ENCODE measurements around the gene USP13. TPM values are rescaled to one million over a fixed set of nuclear protein-coding genes. Genes with fewer than 3 reads are reported as not detected.

The USP13 gene
- polyA plus RNA-seq, 1 experiment, result 15.2 TPM

DNA sequence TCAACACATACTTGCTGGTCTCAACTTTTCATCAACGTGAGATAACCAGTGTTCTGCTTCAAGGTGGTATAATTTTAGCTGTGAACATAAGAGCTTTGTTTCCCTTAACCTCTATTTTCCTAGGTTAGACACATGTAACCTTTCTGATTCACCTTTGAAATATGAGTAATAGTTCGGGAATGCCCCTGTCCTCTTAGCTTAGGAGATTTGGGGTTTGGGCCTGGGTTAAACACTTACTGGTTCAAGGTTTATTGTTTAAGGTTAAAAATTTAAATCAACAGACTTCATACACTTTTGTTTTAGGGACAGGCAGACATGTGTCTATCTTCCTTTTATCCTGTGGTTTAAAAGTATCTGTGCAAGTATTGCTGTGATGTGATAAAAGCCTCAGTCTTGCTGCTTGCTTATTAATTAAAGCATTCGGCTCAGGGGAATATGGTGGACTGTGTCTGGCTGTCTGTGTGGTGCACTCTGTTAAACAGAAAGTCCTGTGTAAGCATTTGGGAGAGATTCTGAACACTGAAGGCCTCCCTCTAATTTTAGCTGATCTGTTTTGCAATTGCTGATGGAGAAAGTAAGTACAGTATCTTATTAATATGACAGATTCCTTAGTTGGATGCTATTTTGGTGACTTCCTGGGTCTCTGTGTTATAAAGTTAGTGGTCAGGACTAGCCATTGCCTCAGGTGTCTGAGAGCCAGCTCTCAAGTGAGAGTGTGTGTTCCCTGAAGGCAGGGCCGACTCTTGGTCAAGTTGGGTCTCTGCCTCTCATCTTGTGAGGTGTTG lies 81.8 kb downstream of the USP13 start:
- DNase-seq (ENCODE audit: low read depth, low spot score), result no peak
- Histone ChIP-seq H3K9me3 (ENCODE audit: control insufficient read depth, insufficient read depth, low read length) (no peaks in the 10 kb centered on the region), H3K4me3 (ENCODE audit: low read depth, low read length) (no peak overlapping the region), H3K27ac (ENCODE audit: low read depth, low read length) (no peak overlapping the region), H3K27me3 (ENCODE audit: control insufficient read depth, insufficient read depth, low read length) (no peaks in the 10 kb centered on the region)
- CTCF ChIA-PET, result interaction anchor here (1.2 kb wide), 1 partner anchor 16 kb away, joined by 8 read pairs; no protein-coding TSS in a partner anchor
- TF ChIP-seq, protein P1, sequence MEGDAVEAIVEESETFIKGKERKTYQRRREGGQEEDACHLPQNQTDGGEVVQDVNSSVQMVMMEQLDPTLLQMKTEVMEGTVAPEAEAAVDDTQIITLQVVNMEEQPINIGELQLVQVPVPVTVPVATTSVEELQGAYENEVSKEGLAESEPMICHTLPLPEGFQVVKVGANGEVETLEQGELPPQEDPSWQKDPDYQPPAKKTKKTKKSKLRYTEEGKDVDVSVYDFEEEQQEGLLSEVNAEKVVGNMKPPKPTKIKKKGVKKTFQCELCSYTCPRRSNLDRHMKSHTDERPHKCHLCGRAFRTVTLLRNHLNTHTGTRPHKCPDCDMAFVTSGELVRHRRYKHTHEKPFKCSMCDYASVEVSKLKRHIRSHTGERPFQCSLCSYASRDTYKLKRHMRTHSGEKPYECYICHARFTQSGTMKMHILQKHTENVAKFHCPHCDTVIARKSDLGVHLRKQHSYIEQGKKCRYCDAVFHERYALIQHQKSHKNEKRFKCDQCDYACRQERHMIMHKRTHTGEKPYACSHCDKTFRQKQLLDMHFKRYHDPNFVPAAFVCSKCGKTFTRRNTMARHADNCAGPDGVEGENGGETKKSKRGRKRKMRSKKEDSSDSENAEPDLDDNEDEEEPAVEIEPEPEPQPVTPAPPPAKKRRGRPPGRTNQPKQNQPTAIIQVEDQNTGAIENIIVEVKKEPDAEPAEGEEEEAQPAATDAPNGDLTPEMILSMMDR (IDR thresholded peaks at IDR 0.05; ENCODE audit: low read depth, low read length), result no peak
- POLR2A ChIA-PET, result no interaction called here

GRCh38 chr3:179735321-179735720 lies 82.5 kb downstream of the USP13 start:
- Histone ChIP-seq H3K9me3 (ENCODE audit: control insufficient read depth, insufficient read depth, low read length) (no peaks in the 10 kb centered on the region), H3K4me3 (ENCODE audit: low read depth, low read length) (no peak overlapping the region), H3K27me3 (ENCODE audit: control insufficient read depth, insufficient read depth, low read length) (no peaks in the 10 kb centered on the region), H3K27ac (ENCODE audit: low read depth, low read length) (no peak overlapping the region)
- ChIA-PET CTCF (interaction anchor here (2.1 kb wide), 1 partner anchor 76 kb away, joined by 5 read pairs; no protein-coding TSS in a partner anchor), POLR2A (no interaction called here)
- TF ChIP-seq, protein P1 (IDR thresholded peaks at IDR 0.05; ENCODE audit: low read depth, low read length), result no peak
- no peak for DNase-seq (ENCODE audit: low read depth, low spot score)

- ChIA-PET CTCF (no interaction called here), POLR2A (no interaction called here)
- no peak overlapping the region for H3K27ac ChIP-seq (ENCODE audit: low read depth, low read length)
Observed at GRCh38 chr3:179738998-179739397, 86.2 kb downstream of the USP13 start.

DNA sequence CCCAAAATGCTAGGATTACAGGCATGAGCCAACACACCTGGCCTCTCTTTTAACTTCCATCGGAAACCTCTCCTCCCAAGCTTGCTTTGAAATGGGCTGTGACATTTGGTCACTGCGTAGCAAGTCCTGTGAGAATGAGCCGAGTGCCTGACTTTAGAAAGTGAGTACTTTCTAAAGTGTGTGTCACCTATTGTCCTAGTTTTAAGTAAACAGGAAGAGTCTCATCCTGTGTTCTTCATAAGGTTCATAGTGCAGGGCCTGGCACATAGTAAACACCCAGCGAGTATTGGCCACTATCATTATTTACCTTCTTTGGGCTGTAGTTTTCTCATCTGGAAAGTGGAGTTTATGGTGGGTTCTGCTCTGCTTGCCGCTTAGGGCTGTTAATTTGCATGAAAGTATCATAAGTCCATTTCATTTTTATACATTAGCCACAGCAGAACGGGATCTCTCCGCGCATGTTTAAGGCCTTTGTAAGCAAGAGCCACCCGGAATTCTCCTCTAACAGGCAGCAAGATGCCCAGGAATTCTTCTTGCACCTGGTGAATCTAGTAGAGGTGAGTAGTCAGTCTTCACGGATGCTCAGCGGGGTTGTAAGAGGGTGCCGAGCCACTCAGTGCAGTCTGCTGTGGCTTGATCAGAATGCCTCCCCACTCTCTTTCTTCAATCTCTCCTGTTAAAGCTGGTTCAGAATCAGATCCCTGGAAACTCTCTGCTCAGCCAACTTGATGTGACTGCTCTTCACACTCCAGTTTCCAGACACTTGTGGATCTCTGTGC lies 87.2 kb downstream of the USP13 start:
- Histone ChIP-seq H3K4me3 (ENCODE audit: low read depth, low read length) (no peak overlapping the region), H3K27me3 (ENCODE audit: control insufficient read depth, insufficient read depth, low read length) (no peaks in the 10 kb centered on the region), H3K9me3 (ENCODE audit: control insufficient read depth, insufficient read depth, low read length) (no peaks in the 10 kb centered on the region), H3K27ac (ENCODE audit: low read depth, low read length) (no peak overlapping the region)
- ChIA-PET CTCF (no interaction called here), POLR2A (no interaction called here)
- TF ChIP-seq, protein P1 (IDR thresholded peaks at IDR 0.05; ENCODE audit: low read depth, low read length), result no peak
- no peak for DNase-seq (ENCODE audit: low read depth, low spot score)

More at GRCh38 chr3:179738998-179739397, 86.2 kb downstream of the USP13 start:
- no peak overlapping the region for H3K4me3 ChIP-seq (ENCODE audit: low read depth, low read length)
- no peak for DNase-seq (ENCODE audit: low read depth, low spot score)
- no peaks in the 10 kb centered on the region for H3K27me3 ChIP-seq (ENCODE audit: control insufficient read depth, insufficient read depth, low read length)
- H3K9me3 ChIP-seq (ENCODE audit: control insufficient read depth, insufficient read depth, low read length), result no peaks in the 10 kb centered on the region
- TF ChIP-seq, protein P1 (IDR thresholded peaks at IDR 0.05; ENCODE audit: low read depth, low read length), result no peak

- TF ChIP-seq, protein P1 (IDR thresholded peaks at IDR 0.05; ENCODE audit: low read depth, low read length), result no peak
- H3K27ac ChIP-seq (ENCODE audit: low read depth, low read length), result no peak overlapping the region
- no peaks in the 10 kb centered on the region for H3K9me3 ChIP-seq (ENCODE audit: control insufficient read depth, insufficient read depth, low read length)
- CTCF ChIA-PET, result no interaction called here
- POLR2A ChIA-PET, result interaction anchor here (0.6 kb wide), 1 partner anchor 91 kb away, joined by 3 read pairs; no protein-coding TSS in a partner anchor
- no peak overlapping the region for H3K4me3 ChIP-seq (ENCODE audit: low read depth, low read length)
- DNase-seq (ENCODE audit: low read depth, low spot score), result no peak
- H3K27me3 ChIP-seq (ENCODE audit: control insufficient read depth, insufficient read depth, low read length), result no peaks in the 10 kb centered on the region
Observed at GRCh38 chr3:179743913-179744312, 91.1 kb downstream of the USP13 start.

Measured in AG04450 (cell line).